ENCODE results near the gene DNAJC24. TPM values are rescaled to one million over a fixed set of nuclear protein-coding genes. Genes with fewer than 3 reads are reported as not detected.
A peak's percentile ranks its signal among the peaks of the same experiment; 100 is the strongest.

DNAJC24 gene
- total and polyA plus RNA-seq, 9 of the 15 experiments (the other 6 are each of a cell fraction or from before 2014, with no cell fraction given): 12.2 to 31.9 (median 16.9) TPM

- TF ChIP-seq ZNF512 (tag; IDR thresholded peaks at IDR 0.05): no peak
- no peak for TF ChIP-seq NCOA2 (IDR thresholded peaks at IDR 0.05; ENCODE audit: partially characterized antibody in 2 of 2)
- TF ChIP-seq TEAD1 (CRISPR knock-in tag; IDR thresholded peaks at IDR 0.05): no peak
- no peak for TF ChIP-seq MAFF (IDR thresholded peaks at IDR 0.05; ENCODE audit: low read length)
- no peak for TF ChIP-seq RHOXF2B (CRISPR knock-in tag; conservative IDR thresholded peaks at IDR 0.05)
- TF ChIP-seq VEZF1 (CRISPR knock-in tag; IDR thresholded peaks at IDR 0.05): peak; percentile 28; the same call in 1 of the 2 replicates
- no peak for TF ChIP-seq ETS2 (tag; IDR thresholded peaks at IDR 0.05; ENCODE audit: borderline replicate concordance, poor library complexity, severe bottlenecking)
- TF ChIP-seq ZNF407 (IDR thresholded peaks at IDR 0.05; ENCODE audit: low read depth): no peak
- no peak for TF ChIP-seq ZNF780A (CRISPR knock-in tag; IDR thresholded peaks at IDR 0.05)
- no peak; a peak in 1 of 4 replicates for TF ChIP-seq CSDE1 (IDR thresholded peaks at IDR 0.05)
- peak; percentile 56; the same call in 1 of the 2 replicates for TF ChIP-seq HDAC2 (IDR thresholded peaks at IDR 0.05)
- TF ChIP-seq ZNF274 (IDR thresholded peaks at IDR 0.05; ENCODE audit: borderline replicate concordance, low read depth, low read length): no peak
- no peak for TF ChIP-seq ETV6 (IDR thresholded peaks at IDR 0.05; ENCODE audit: borderline replicate concordance in 1 of 2, low read depth in 2 of 2, low read length in 1 of 2)
- no peak for TF ChIP-seq ETV6 (CRISPR knock-in tag; IDR thresholded peaks at IDR 0.05; ENCODE audit: borderline replicate concordance)
- TF ChIP-seq CHCHD3 (CRISPR knock-in tag; IDR thresholded peaks at IDR 0.05): no peak
- TF ChIP-seq SLC30A9 (CRISPR knock-in tag; IDR thresholded peaks at IDR 0.05): no peak
These were observed at the start of gene DNAJC24, which contains the start of gene DCDC1 (continued) for GRCh38 chr11:31369348-31370329.

Data from K562 (cell line).